ENCODE results near the gene MAP3K12. TPM values are rescaled to one million over a fixed set of nuclear protein-coding genes. Genes with fewer than 3 reads are reported as not detected.

MAP3K12 gene
- polyA plus RNA-seq, 1 donor (not counting 4 experiments of a cell fraction or from before 2014, with no cell fraction given) = 13.4 TPM

GRCh38 chr12:53506450-53506785 is 7.2 kb upstream of the MAP3K12 start:
- Histone ChIP-seq H3K4me2 (ENCODE audit: control insufficient read depth, extremely low read depth, insufficient read depth, low read depth, low read length) (no peak overlapping the region), H3K27ac (ENCODE audit: control insufficient read depth, insufficient read depth, low read length) (no peak overlapping the region), H3K9me1 (ENCODE audit: control insufficient read depth, extremely low read depth, insufficient read depth, low read length) (no peaks in the 10 kb centered on the region), H3K9me3 (ENCODE audit: control insufficient read depth, low read depth, low read length) (no peaks in the 10 kb centered on the region), H3K79me2 (ENCODE audit: control insufficient read depth, insufficient read depth, low read length) (peaks cover 11% of the 10 kb centered on the region), H3K4me3 (ENCODE audit: control insufficient read depth in 2 of 3, extremely low read depth in 1 of 3, insufficient read depth in 2 of 3, low read depth in 1 of 3, low read length in 3 of 3) (no peak overlapping the region), H3K4me1 (ENCODE audit: control insufficient read depth, extremely low read depth, insufficient read depth, low read length) (peaks cover 9% of the 10 kb centered on the region), H4K20me1 (ENCODE audit: control insufficient read depth, extremely low read depth, insufficient read depth, low read length) (no peaks in the 10 kb centered on the region), H3K36me3 (ENCODE audit: control insufficient read depth in 2 of 2, extremely low read depth in 1 of 2, insufficient read depth in 2 of 2, low read length in 2 of 2) (peaks cover 23 to 24% of the 10 kb centered on the region in 2 experiments), H3K27me3 (ENCODE audit: control insufficient read depth, extremely low read depth, insufficient read depth, low read length) (no peaks in the 10 kb centered on the region), H2AFZ (ENCODE audit: control insufficient read depth, low read length) (no peak overlapping the region), H3K9ac (ENCODE audit: control insufficient read depth, extremely low read depth, insufficient read depth, low read length) (no peak overlapping the region)
- TF ChIP-seq EZH2 (IDR thresholded peaks at IDR 0.05; ENCODE audit: low read length) = no peak
- TF ChIP-seq CTCF (optimal IDR thresholded peaks at IDR 0.05 in 1 of 3, IDR thresholded peaks at IDR 0.05 in 1 of 3, conservative IDR thresholded peaks at IDR 0.05 in 1 of 3; ENCODE audit: extremely low read depth in 1 of 3, insufficient read depth in 2 of 3, low read length in 3 of 3) = no peak
- dilution Hi-C loops (cut with MboI; ENCODE audit: extremely low pct_ligation_motif_present, low sequenced_read_pairs) = no loop called here
- no peak for FAIRE-seq
- DNase-seq (ENCODE audit: low read depth, low spot score) = no peak

- dilution Hi-C loops (cut with MboI; ENCODE audit: extremely low pct_ligation_motif_present, low sequenced_read_pairs) = no loop called here
These were observed 6.5 kb upstream of the MAP3K12 start for GRCh38 chr12:53505555-53506449.

More at GRCh38 chr12:53505555-53506449, 6.5 kb upstream of the MAP3K12 start:
- Histone ChIP-seq H3K4me3 (ENCODE audit: control insufficient read depth in 2 of 3, extremely low read depth in 1 of 3, insufficient read depth in 2 of 3, low read depth in 1 of 3, low read length in 3 of 3) (no peak overlapping the region), H3K9me3 (ENCODE audit: control insufficient read depth, low read depth, low read length) (no peaks in the 10 kb centered on the region), H3K27ac (ENCODE audit: control insufficient read depth, insufficient read depth, low read length) (no peak overlapping the region), H3K36me3 (ENCODE audit: control insufficient read depth in 2 of 2, extremely low read depth in 1 of 2, insufficient read depth in 2 of 2, low read length in 2 of 2) (peaks cover 23 to 24% of the 10 kb centered on the region in 2 experiments), H3K9ac (ENCODE audit: control insufficient read depth, extremely low read depth, insufficient read depth, low read length) (no peak overlapping the region), H3K9me1 (ENCODE audit: control insufficient read depth, extremely low read depth, insufficient read depth, low read length) (no peaks in the 10 kb centered on the region), H3K4me2 (ENCODE audit: control insufficient read depth, extremely low read depth, insufficient read depth, low read depth, low read length) (no peak overlapping the region), H3K79me2 (ENCODE audit: control insufficient read depth, insufficient read depth, low read length) (peaks cover 11% of the 10 kb centered on the region), H3K27me3 (ENCODE audit: control insufficient read depth, extremely low read depth, insufficient read depth, low read length) (no peaks in the 10 kb centered on the region), H3K4me1 (ENCODE audit: control insufficient read depth, extremely low read depth, insufficient read depth, low read length) (peaks cover 10% of the 10 kb centered on the region), H2AFZ (ENCODE audit: control insufficient read depth, low read length) (no peak overlapping the region), H4K20me1 (ENCODE audit: control insufficient read depth, extremely low read depth, insufficient read depth, low read length) (no peaks in the 10 kb centered on the region)
- DNase-seq (ENCODE audit: low read depth, low spot score) (no peak), FAIRE-seq (no peak)
- TF ChIP-seq CTCF (optimal IDR thresholded peaks at IDR 0.05 in 1 of 3, IDR thresholded peaks at IDR 0.05 in 1 of 3, conservative IDR thresholded peaks at IDR 0.05 in 1 of 3; ENCODE audit: extremely low read depth in 1 of 3, insufficient read depth in 2 of 3, low read length in 3 of 3) (no peak), EZH2 (IDR thresholded peaks at IDR 0.05; ENCODE audit: low read length) (no peak)
